Hematopoietic multipotent progenitor cell treated with erythropoietin and hydrocortisone succinate and interleukin-3 and kit ligand, for 6 days (in vitro differentiated cells): ENCODE data around the gene MGAT3.

ENCODE experiments used
- DNase-seq: peaks from one replicate; pipeline ENCODE4 v3.0.0-alpha.2; 2015

MGAT3 gene

DNA sequence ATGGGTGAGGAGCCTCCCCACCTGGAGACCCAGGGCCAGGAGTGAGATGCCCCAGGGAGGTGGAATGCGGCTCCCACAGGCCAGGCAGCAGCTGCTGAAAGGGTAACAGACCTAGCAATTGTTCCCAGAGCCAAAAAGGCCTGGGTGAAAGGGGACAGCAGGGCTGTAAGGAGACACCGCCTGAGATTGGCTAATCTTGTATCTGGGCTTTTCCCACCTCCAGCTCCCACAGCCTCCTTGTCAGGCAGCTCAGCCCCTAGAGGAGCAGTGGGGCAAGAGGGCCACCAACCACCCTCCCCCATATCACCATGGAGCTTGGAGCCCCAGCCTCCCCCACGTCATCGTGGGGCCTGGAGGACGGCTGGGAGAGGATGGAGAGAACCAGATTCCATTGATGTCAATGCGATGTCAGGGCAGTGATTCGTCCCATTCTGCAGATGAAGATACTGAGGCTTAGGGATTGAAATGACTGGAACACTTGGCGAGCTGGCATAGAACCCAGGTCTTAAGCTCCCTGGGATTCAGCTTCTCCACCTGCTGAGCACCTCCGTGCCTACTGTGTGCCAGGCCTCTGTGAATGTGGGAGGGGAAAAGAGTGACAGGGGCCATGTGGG lies 2.9 kb upstream of the MGAT3 start:
- DNase-seq = no peak

DNA sequence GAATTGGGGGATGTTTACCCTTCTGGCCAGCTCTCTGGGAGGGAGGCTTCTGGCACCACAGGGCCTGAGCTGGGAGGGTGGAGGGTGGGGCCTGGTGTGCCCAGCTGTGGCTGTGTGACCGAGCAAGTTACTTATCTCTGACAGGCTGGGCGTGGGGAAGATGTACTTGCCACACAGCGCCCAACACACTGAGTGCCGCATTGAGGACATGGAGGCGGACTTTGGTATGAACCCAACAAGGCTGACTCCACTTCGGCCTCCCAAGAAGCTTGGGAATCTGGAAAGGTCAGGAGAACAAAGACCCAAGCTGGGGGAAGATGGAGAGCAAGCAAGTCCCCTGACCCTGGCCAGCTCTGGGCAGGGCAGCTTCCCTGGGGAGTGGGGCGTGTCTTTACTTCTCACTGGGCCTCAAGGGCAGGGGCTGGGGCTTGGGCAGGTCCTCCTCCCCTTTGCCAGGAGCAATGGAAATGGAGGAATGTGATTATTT lies 2.4 kb upstream of the MGAT3 start:
- peak; percentile 97 for DNase-seq

DNA sequence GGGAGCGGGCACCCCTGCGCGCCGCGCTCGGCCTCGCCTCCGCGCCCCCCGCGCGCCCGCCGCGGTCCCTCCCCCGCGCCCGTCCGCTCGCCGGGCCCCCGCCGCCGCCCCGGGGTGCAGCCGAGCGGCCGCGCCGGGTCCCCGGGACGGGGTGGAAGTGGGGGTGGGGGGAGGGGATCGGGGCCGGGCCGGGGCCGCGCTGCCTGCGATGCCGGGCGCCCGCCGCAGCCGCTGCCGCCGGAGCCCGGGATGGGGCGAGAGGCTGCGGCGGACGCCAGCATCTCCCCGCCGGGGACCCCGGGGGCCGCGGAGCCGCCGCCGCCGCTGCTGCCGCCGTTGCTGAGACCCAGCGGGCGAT lies 365 bp downstream of the MGAT3 start:
- DNase-seq = no peak

DNA sequence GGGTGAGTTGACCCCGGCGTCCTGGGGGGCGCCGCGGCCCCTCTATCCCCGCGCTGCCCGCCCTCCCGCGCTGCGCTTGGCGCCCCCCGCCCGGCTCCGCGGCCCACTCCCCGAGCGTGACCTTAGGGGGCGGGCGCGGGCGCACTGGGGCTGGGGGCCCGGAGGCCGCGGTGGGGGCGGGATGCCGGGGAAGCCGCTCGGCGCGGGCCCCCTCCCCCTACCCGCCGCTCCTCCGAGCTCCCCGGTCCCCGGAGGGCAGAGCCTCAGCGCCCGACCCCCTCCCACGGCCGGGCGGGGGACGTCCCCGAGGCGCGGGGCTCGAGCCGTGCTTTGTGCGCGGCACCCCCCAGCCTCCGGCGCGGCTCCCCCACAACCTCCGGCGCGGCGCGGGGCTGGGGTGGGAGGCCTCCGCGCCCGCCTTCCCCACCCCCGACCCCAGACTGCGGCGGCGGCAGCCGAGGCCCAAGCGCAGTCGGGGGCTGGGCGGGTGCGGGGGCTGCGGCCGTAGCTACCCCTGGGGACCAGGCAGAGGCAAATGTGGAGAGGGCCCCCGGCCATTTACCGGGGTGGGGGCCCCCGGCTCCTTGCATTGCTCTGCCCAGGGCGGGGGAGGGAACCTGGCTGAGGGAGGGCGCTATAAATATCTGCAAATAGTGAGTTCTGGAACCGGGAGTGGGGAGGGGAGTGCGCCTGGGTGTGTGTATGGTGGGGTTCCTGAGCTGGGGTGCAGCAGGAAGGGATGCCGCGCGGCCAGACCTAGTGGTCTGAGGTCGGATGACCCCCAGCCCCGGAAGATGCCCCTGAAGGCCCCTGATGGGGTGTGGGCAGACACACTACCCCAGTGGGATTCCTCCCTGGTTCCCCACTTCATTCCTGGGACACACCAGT lies 988 bp downstream of the MGAT3 start:
- DNase-seq = no peak

DNA sequence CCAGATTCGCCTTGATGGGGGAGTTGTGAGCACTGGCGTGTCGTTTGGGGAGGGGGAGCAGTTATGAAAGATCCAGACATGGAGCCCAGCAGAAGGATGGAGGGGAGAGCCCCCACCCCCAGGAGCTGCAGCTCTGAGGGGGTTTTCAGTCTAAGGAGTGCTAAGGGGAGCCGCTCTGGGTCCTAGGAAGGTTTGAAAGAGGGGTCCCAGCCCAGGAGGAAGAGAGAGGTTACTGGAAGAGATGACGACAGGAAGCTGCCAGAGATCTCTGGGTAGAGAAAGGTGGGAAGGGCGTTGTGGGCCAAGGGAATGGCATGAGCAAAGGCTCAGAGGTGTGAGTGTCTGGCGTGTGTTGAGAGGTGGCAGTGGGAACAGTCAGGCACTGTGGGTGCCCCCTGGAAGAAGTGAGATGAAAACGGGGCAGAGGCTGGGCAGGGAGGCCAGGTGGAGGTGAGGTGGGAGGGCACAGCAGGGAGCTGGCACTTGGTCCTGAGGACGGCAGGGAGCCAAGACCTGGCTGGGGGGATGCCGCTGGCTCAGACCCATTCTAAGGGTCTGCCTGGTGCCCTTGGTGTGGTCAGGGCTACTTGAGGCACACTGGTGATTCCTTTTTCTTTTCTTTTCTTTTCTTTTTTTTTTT lies 1.8 kb downstream of the MGAT3 start:
- no peak for DNase-seq

DNA sequence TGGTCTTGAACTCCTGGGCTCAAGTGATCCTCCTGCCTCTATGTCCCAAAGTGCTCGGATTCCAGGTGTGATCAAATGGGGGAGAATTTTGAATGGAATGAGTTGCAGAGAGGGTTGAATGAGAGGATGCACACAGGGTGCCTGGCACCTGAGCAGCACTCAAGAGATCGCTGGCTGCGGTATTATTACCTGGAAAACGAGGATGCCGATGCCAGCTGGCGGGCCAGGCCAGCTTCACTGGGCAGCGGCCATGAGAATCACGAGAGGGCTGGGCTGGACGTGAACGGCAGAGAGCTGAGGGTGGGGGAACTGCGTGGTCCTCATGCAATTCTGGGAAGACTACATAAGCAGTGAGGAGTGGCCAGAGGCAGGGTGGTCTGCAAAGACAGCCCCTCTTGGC lies 2.9 kb downstream of the MGAT3 start:
- DNase-seq = no peak

DNA sequence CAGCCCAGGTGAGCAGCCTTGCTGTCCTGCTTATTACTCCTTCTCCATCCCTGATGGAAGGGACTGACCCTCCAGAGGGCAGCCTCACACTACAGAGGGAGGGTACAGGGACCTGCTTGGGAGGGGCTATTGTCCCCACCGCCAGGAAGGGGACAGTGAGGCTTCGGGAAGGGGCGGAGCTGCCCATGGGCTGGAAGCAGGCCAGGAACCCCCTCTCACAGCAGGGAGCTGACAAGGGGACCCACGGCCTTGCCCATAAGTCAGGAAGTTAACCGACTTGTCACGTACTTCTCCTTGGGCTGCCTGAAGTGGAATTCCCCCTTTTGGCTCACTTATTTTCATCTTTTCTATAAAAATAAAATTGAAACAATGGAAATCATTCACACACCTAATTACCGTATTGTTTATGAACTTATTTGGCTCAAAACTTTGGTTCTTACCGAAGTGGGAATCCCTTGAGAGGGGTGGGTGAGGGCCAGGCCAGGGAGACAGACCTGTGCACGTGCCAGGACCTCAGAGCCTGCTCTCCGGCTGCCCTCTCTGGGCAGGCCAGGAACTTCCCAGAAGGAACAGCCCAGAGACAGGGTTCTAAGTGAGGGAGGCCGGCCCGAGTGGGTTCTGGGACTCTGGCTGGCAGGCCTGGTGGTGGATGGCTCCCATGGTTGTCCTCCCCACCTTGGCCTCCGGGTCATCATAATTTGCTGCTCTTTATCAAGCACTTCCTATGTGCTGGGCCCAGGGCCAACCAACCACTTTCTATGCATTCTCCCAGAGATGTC lies 5.8 kb downstream of the MGAT3 start:
- no peak for DNase-seq

DNA sequence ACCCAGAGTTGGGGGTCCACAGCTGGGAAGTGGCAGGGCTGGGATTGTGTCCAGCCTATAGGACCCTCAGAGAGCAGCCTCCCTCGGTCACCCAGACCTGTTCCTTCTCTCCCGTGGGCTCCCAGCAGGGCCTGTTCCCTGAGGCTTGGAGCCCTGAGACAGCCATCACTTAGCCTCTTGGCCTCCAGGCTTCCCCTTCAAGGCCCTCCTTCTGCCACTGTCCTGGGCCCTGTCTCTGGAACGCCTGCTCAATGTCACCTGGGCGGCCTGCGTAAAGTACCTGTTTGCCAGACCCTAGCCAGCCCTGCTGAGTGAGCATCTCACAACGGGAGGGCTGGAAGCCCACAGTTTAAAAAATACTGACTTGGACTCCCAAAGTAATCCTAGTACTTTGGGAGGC lies 6.5 kb downstream of the MGAT3 start:
- no peak for DNase-seq

DNA sequence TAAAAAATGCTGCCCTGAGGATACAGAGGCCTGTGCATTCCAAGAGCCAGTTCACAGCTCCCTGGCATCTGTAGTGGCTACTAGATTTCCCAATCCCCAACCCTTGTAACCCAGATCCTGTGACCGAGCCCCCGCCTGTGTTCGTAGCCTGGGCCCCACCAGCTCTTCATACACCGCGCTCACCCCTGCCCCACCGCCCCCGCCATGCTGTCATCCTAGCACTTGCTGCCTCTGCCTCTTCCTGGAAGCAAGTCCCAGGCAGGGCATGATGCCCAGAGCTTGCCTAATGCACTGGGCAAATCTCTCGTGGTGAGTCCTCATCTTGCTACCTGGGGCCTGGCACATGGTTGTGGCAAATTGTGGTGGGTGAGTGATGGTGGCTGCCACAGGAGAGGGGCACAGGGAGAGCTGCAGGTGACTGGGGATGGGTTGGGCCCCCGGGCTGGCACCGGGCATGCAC lies 7.1 kb downstream of the MGAT3 start:
- DNase-seq = no peak

DNA sequence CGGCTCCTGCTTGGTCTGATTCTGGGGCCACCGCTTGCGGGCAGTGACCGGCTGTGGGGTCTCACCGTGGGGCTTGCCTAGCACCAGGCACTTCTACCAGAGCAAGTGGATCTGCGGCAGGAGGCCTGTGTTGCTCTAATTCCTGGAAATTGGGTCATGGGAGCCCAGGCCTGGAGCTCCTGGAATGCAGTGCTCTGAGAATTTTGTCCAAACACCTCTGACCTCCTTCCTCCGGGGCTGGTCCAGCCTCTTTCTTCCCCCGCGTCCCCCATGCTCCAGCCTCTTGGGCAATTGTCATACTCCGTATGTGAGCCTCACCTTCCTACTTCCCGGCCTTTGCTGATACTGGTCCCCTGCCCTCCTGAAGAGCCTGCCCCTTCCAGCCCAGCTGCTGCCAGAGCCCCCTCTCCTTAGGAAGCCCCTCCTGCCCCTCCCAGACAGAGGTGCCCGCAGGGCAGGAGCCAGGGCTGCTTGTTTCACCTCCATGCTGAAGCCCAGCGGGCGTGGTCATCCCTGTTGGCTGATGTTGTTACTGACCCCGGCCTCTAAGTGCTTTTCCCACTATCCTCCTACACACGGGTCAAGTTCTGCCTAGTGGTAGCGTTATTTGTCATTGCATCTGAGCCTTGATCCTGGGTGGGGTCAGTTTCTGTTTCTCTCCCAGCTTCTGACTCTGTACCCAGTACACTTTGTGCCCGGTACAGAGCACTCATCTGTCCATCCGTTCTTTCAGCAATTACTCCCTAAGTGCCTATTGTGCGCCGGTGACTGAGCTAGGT lies 9.6 kb downstream of the MGAT3 start:
- DNase-seq = no peak

DNA sequence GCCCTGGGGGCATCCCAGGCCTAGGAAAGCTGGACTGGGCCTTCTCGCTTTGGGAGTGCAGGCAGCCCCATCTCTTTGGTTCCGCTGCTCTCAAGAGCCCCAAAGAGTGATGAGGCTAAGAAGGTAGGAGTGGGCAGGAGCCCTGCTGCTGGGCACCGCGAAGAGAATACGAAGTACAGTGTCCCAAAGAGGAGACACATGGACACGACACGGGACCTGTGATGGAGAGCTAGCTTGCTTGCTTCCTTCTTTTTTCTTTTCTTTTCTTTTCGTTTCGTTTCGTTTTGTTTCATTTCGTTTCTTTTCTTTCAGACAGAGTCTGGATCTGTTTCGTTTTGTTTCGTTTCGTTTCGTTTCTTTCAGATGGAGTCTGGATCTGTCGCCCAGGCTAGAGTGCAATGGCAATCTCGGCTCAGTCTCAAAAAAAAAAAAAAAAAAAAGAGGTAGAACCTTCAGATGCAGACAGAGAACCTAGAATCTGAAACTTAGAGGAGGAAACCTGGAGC lies 10.6 kb downstream of the MGAT3 start:
- DNase-seq = no peak

DNA sequence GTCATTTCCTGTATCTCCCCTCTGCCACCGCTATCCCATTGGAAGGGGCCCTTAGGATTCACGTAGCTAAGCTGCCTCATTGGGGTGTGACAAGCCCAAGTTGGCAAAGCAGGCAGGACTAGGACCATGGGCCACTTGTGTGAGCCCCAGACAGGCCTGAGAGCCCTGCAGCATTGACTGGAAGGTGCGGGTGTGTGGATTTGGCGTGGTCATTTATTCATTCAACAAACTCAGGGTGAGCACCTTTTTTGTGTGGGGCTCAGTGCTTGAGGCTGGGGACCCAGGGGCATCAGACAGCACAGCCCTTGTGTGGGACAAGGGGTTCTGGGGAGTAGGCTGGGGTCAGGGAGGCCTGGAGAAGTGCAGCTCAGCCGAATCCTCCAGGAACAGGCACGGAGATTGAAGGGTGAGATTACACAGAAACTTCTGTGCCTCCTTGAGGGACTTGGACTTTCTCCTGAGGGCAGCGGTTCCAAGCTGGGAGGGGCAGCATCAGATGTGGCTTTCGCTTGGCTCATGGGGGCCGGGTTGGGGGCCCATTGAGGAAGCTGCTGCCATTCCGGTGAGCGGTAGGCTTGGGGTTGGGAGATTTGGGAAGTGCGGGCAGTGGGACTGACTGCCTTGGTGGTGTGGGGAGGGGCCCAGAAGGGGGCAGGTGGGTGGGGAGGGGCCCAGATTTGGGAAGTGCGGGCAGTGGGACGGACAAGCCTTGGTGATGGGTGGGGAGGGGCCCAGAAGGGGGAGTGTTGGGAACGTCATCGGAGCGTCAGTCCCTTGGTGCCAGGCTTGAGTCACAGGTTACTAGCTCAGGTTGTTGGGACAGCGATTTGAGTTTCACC lies 11.9 kb downstream of the MGAT3 start:
- no peak for DNase-seq

DNA sequence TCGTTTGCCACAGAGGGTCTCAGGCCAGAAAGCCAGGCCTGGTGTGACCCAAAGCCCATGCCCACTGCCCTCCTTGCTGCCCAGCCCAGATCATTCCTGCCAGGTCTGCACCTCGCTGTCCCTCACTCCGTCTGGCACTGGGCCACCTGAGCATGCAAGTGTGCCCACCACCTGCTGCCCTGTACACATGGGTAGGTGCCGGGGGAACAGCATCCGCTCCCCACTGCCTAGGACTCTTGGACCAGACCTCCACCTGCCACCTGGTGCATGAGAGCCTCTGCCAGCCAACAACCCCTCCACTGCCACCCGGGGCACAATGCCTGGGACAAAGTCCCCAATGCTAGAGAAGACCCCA lies 12.5 kb downstream of the MGAT3 start:
- no peak for DNase-seq

DNA sequence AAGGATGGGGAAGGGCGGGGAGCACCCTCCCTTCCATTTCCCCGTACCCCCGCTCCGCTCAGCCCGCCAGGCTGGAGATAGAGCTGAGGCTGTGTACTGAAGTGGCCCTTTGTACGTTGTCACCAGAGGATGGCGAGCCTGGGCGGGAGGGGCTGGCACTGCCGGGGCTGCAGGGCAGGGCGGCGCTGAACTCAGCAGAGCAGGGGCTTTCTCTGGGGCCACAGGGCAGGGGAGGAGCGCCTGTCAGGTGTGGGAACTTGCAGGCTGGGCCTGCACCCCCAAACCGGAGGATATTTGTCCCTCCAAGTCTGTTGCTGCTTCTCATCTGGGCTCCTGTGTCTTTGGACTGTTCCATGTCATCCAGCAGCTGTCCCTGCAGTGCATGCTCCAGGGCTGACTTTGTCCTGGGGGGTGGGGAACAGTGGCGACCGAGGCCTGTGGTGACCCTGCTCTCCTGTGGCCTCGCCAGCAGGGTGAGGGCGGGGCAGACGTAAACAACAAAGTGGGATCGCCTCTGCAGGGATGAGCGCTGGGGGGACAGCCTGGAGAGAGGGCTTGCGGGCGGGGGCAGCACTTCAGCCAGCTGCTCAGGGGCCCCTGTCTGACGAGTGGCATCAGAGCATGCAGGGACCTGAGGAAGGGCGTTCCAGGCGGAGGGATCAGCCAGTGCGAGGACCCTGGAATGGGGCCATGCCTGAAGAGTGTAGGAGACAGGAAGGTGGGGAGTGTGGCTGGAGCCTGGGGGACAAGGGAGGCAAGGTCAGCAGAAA lies 13.1 kb downstream of the MGAT3 start:
- DNase-seq = no peak

DNA sequence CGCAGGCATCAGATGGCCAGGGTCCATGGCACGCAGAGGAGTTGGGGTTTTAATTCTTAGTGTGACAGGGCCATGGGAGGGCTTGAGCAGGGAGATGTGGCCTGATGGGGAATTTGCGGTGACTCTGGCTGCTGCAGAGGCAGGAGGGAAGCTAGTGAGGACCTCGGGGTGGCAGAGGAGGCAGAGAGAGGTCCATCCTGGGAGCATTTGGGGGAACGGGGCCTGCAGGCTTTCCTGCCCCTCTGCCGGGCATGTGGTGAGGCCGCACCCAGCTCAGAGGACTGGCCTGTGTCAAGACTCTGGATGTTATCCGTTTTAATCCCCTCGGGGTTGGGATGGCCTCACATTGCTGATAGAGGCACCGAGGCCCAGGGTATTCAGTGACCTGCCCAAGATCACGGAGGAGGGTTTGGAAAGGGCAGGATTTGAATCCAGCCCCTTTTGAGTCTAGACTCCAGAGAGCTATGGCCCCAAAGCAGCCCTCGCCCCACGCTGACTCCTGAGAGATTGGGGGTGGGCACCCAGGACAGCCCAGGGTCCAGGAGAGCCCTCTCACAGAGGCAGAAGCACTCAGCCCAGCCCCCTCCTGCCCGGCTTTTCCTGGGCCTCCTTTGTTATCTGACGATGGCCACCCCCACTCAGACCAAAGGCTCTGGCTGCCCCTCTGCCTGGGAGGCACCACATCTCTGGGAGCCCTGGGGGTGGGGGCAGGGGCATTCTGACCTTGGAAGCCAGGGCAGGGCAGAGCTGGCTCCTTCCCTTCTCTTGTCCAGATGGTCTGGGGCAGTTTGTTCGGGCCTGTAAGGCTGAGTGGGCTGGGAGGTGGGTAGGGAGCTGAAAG lies 13.9 kb downstream of the MGAT3 start:
- DNase-seq = no peak

DNA sequence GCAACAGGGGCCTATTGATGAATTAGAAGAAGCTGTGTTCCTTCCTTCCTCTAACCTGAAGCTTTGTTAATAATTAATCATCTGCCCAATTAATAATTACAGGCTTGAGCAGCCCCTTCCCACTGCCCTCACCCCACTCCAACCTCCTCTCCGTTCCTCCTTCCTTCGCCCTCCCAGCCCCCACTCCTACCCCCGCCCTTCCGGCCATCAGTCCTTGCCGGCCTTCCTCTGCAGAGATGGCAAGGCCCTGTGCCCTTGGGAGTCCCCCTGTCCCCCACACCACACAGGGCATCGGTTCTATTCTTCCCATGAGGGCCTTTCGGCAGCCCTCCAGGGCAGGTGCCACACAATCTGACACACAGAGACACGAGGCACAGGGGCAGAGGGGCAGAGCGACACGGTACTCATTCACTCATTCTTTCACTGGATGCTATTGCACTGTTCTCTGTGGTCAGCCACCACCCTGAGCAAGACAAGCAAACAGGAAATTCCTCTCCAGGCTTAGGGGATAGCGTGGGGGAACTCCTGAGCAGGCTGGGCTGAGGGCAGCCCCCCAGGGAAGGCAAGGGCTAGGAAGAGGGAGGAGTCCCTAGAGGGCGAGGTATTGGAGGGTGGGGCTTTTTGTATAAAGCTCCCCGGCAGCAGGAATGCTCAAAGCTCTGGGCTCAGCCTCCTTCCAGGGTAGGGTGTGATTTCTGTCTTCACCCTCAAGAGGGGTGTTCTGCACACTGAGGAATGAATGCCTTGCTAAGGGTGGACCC lies 14.7 kb downstream of the MGAT3 start:
- peak; percentile 77 for DNase-seq

DNA sequence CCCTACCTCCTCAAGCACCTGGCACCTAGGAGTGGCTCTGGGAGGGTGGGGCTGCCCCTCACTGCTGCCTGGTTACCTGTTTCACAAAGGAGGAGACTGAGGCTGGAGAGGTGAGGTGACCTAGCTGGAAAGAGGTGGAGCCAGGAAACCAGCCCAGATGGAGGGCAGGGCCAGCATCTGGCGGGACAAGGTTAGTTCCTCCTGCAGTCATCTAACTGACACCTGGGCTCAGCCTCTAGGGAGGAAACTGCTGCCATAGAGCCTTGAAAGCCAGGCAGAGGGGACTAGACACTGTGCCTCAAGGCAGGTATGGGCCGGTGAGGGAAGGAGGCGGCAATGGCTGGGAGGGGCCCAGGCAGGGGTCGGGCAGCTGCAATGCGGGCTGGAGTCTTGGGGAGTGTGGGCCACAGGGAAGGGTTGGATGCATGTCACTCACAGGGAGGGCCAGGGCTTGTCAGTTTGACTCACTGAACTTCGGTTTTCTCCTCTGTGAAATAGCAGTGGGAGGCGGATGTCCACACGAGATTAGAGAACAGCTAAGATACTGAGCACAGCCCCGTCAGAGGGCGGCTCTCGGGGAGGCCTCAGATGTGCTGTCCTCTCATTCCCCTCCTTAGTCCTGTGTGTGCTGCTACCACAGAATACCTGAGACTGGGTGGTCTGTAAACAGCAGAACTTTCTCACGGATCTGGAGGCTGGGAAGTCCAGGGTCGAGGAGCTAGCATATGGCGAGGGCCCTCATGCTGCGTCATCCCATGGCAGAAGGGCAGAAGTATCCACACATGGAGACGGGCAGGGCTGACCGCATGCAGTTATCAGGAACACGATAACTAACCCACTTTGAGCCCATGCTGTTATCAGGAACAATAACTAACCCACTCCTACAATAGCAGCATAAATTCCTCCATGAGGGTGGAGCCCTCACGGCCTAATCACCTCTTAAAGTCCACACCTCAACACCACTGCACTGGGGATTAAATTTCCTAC lies 16.1 kb downstream of the MGAT3 start:
- peak; percentile 96 for DNase-seq
